Loucy (cell line): ENCODE measurements around the gene ADAM8.

Experiments used
- H2AFZ ChIP-seq: fragments of 200-600 bp; sonication (generic); 2 replicates; pipeline ENCODE4 v1.6.0; 2016; ENCODE audit warnings: antibody characterized with exemption, mild to moderate bottlenecking, low read length, moderate library complexity
- H3F3A ChIP-seq: fragments of 200-600 bp; 2 replicates; pipeline ENCODE4 v1.6.0; 2016; ENCODE audit warnings: antibody characterized with exemption, low read depth, mild to moderate bottlenecking
- H3K27me3 ChIP-seq: fragments of 200-600 bp; sonication (generic); 2 replicates; pipeline ENCODE4 v1.6.1; 2014; ENCODE audit warnings: low read length, mild to moderate bottlenecking; ENCODE audit not compliant: insufficient read depth, poor library complexity, severe bottlenecking
- H3K36me3 ChIP-seq: fragments of 200-600 bp; sonication (generic); 2 replicates; pipeline ENCODE4 v1.6.1; 2016; ENCODE audit warnings: low read length; ENCODE audit not compliant: insufficient read depth
- H3K4me1 ChIP-seq: fragments of 200-600 bp; sonication (generic); 2 replicates; pipeline ENCODE4 v1.5.1; 2014; ENCODE audit warnings: low read length, mild to moderate bottlenecking; ENCODE audit not compliant: insufficient read depth, poor library complexity, severe bottlenecking
- H3K4me2 ChIP-seq: fragments of 200-600 bp; sonication (generic); 2 replicates; pipeline ENCODE4 v1.6.0; 2014; ENCODE audit warnings: antibody characterized with exemption, low read length, low read depth, mild to moderate bottlenecking; ENCODE audit not compliant: poor library complexity, severe bottlenecking
- H3K4me3 ChIP-seq: fragments of 200-600 bp; sonication (generic); 2 replicates; pipeline ENCODE4 v1.5.1; 2014; ENCODE audit warnings: low read length, mild to moderate bottlenecking, mixed read lengths; ENCODE audit not compliant: poor library complexity, severe bottlenecking
- H3K79me2 ChIP-seq: fragments of 200-600 bp; sonication (generic); 2 replicates; pipeline ENCODE4 v1.6.1; 2014; ENCODE audit warnings: low read length; ENCODE audit not compliant: insufficient read depth
- H3K9ac ChIP-seq: fragments of 200-600 bp; sonication (generic); 2 replicates; pipeline ENCODE4 v1.6.0; 2014; ENCODE audit warnings: mild to moderate bottlenecking, low read depth, low read length, moderate library complexity; ENCODE audit not compliant: poor library complexity, severe bottlenecking
- H3K9me2 ChIP-seq: fragments of 200-600 bp; sonication (generic); replicated peaks from 2 replicates; pipeline ENCODE4 v1.6.1; 2016; ENCODE audit warnings: low read depth, low read length, mixed read lengths
- H3K9me3 ChIP-seq: fragments of 200-600 bp; sonication (generic); 2 replicates; pipeline ENCODE4 v1.6.1; 2014; ENCODE audit warnings: mild to moderate bottlenecking, antibody characterized with exemption, low read length, low read depth; ENCODE audit not compliant: insufficient read depth
- H4K20me1 ChIP-seq: fragments of 200-600 bp; sonication (generic); 2 replicates; pipeline ENCODE4 v1.6.0; 2014; ENCODE audit warnings: antibody characterized with exemption, low read length, mild to moderate bottlenecking; ENCODE audit not compliant: insufficient read depth, poor library complexity, severe bottlenecking
- EZH2phosphoT487 ChIP-seq: fragments of 200-600 bp; IDR thresholded peaks from 2 replicates; pipeline ENCODE4 v1.6.1; 2018; ENCODE audit warnings: antibody characterized with exemption, mild to moderate bottlenecking, moderate library complexity, borderline replicate concordance
- TF ChIP-seq, protein P1 (sequence below): fragments of 200-600 bp; sonication (generic); conservative IDR thresholded peaks from 2 replicates; pipeline ENCODE4 v1.5.1; 2014; ENCODE audit warnings: mild to moderate bottlenecking, antibody characterized with exemption, low read length

ADAM8 gene

DNA sequence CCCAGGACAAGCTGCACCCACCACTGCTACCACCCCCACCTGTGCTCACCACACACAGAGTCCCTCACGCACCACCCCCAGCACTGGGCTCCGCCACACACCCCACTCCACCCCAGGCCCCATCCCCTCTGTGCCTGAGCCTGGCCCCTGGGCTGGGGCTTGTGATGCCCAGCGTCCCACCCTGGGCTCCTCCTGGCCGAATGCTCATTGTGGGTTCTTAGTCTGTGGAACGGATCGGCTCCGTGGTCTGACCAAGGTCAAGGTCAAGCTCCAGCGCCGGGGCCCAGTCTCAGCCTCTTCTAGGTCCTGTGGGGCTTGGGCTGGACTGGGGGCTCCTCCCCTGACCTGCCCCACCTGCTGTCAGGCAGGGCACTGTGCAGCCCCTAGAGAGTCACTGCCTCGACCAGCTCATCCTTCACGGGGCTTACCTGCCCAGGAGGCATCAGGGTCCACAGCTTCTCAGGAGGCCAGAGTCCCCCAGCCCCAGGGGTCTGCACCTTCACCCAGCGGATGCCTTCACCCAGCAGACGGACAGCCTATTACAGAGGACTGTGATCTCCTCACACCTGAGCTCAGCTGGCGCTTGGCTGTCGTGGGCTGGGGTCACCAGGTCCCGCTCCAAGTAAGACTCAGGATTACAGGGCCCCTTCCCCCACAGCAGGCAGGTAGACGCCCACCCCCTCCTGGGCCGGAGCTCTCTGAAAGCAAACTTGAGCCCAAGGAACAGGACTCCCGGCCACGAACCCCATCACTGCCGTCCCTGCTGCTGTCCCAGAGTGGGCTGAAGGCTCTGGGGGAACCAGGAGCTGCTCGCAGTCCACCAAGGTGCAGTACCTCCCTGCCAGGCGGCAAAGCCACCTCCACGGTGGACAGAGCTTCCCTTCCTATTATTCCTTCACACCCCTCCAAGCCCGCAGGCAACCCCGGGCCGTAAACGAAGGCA, 61.9 kb downstream of the ADAM8 start:
- Histone ChIP-seq H3K9me3 (peaks cover 14% of the 10 kb centered on the region; the same call in 1 of the 2 replicates), H4K20me1 (no peaks in the 10 kb centered on the region), H3K79me2 (no peaks in the 10 kb centered on the region), H3K9me2 (no peaks in the 10 kb centered on the region), H3K4me2 (no peak overlapping the region), H3K36me3 (no peaks in the 10 kb centered on the region), H3F3A (no peaks in the 10 kb centered on the region), H3K4me3 (no peak overlapping the region), H3K9ac (no peak overlapping the region), H2AFZ (no peak overlapping the region), H3K4me1 (no peaks in the 10 kb centered on the region), H3K27me3 (no peaks in the 10 kb centered on the region)
- TF ChIP-seq, protein P1, sequence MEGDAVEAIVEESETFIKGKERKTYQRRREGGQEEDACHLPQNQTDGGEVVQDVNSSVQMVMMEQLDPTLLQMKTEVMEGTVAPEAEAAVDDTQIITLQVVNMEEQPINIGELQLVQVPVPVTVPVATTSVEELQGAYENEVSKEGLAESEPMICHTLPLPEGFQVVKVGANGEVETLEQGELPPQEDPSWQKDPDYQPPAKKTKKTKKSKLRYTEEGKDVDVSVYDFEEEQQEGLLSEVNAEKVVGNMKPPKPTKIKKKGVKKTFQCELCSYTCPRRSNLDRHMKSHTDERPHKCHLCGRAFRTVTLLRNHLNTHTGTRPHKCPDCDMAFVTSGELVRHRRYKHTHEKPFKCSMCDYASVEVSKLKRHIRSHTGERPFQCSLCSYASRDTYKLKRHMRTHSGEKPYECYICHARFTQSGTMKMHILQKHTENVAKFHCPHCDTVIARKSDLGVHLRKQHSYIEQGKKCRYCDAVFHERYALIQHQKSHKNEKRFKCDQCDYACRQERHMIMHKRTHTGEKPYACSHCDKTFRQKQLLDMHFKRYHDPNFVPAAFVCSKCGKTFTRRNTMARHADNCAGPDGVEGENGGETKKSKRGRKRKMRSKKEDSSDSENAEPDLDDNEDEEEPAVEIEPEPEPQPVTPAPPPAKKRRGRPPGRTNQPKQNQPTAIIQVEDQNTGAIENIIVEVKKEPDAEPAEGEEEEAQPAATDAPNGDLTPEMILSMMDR = no peak
- no peak for TF ChIP-seq EZH2phosphoT487

DNA sequence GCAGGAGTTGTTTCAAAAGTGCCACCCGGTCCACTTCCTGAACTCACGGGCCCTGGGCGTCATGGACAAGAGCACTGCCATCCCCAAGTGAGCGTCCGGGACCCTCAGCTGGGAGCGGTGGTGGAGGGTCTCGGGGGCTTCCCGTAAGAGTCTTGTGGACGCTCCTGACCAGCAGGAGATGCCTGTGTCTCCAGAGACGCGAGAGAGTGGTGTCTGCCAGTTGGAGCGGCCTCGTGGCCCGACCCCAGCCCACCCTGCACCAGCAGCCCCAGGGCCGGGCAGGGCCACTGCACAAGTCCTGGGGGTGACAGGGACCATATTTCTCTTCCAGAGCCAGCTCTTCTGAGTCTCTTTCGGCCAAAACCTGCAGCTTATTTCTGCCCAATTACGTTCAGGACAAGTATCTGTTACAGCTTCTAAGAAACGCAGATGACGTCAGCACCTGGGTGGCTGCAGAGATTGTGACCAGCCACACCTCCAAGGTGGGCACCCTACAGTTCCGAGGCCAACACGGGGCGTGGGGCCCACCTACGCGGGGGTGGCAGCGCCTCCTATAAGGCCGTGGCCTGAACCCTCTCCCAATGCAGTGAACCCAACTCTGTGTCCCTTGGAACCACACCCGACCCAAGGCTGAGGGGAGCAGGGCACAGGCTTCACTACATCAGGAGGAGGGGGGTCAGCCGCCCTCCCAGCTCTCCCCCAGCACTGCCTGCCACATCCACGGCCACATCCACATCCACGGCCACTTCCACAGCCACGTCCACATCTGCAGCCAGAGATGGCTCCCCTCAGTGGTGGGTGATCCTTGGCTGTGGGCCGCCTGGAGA, 62.8 kb downstream of the ADAM8 start:
- Histone ChIP-seq H3F3A (no peaks in the 10 kb centered on the region), H3K4me2 (no peak overlapping the region), H2AFZ (no peak overlapping the region), H3K79me2 (no peaks in the 10 kb centered on the region), H3K9me3 (peaks cover 14% of the 10 kb centered on the region; the same call in 1 of the 2 replicates), H3K36me3 (no peaks in the 10 kb centered on the region), H4K20me1 (no peaks in the 10 kb centered on the region), H3K9ac (no peak overlapping the region), H3K4me1 (no peaks in the 10 kb centered on the region), H3K9me2 (no peaks in the 10 kb centered on the region), H3K4me3 (no peak overlapping the region), H3K27me3 (no peaks in the 10 kb centered on the region)
- TF ChIP-seq EZH2phosphoT487 = no peak
- TF ChIP-seq, protein P1 = no peak

DNA sequence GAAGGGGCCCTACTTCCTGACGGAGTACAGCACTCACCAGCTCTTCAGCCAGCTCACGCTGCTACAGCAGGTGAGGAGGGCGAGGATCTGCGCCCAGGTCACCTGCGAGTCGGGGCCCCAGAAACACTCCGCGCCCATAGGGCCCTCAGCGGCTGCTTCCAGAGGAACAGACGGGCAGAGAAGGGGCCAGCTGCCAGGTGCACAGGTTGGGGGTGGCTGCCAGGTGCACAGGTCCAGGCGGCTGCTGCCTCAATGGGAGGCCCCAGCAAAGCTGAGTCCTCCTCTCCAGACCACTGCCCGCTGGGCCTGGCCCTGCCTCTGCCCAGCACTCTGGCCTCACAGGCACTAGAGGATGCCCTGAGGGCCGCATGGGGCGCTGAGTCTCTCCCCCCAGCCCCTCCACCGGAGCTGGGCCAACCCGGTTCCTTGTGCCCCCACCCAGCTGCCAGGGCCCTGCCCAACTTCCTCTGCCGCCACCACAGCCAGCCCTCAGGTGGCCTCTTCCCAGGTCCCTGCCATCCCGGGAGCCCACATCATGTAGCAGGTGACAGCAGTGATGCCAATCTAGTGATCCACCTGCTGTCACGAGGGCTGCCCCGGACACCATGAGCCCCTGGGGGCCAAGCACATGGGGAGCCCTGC, 63.7 kb downstream of the ADAM8 start:
- Histone ChIP-seq H3K36me3 (no peaks in the 10 kb centered on the region), H3K79me2 (no peaks in the 10 kb centered on the region), H3K9me2 (no peaks in the 10 kb centered on the region), H3K4me2 (no peak overlapping the region), H3K4me3 (no peak overlapping the region), H3F3A (no peaks in the 10 kb centered on the region), H3K4me1 (no peaks in the 10 kb centered on the region), H3K27me3 (no peaks in the 10 kb centered on the region), H3K9me3 (peaks cover 18% of the 10 kb centered on the region; the same call in 1 of the 2 replicates), H3K9ac (no peak overlapping the region), H4K20me1 (no peaks in the 10 kb centered on the region), H2AFZ (no peak overlapping the region)
- TF ChIP-seq, protein P1 = no peak
- no peak for TF ChIP-seq EZH2phosphoT487
